WTC11 (cell line): ENCODE measurements around the gene POLK.

ENCODE experiments used
- CBFB ChIP-seq: sonication (generic); formaldehyde crosslinking; IDR thresholded peaks from 2 replicates; pipeline ENCODE4 v1.8.1; 2022; ENCODE audit warnings: mild to moderate bottlenecking, low read depth, missing genetic modification reagents
- CTCF ChIP-seq: fragments of 200-600 bp; IDR thresholded peaks from 2 replicates; pipeline ENCODE4 v1.8.0; 2022; ENCODE audit warnings: antibody characterized with exemption
- FOXP4 ChIP-seq: sonication (generic); formaldehyde crosslinking; IDR thresholded peaks from 2 replicates; pipeline ENCODE4 v1.8.0; 2022; ENCODE audit warnings: mild to moderate bottlenecking, missing genetic modification reagents
- MAX ChIP-seq: sonication (generic); formaldehyde crosslinking; IDR thresholded peaks from 2 replicates; pipeline ENCODE4 v1.8.0; 2022; ENCODE audit warnings: mild to moderate bottlenecking, missing genetic modification reagents
- NFYB ChIP-seq: sonication (generic); formaldehyde crosslinking; conservative IDR thresholded peaks from 2 replicates; pipeline ENCODE4 v1.8.0; 2022; ENCODE audit warnings: low read depth, missing genetic modification reagents
- NR2C2 ChIP-seq: sonication (generic); formaldehyde crosslinking; IDR thresholded peaks from 2 replicates; pipeline ENCODE4 v1.8.0; 2022; ENCODE audit warnings: mild to moderate bottlenecking, missing genetic modification reagents
- RELA ChIP-seq: sonication (generic); formaldehyde crosslinking; IDR thresholded peaks from 2 replicates; pipeline ENCODE4 v1.8.1; 2022; ENCODE audit warnings: missing genetic modification reagents, mild to moderate bottlenecking, borderline replicate concordance
- SP1 ChIP-seq: sonication (generic); formaldehyde crosslinking; conservative IDR thresholded peaks from 2 replicates; pipeline ENCODE4 v1.8.1; 2022; ENCODE audit warnings: missing genetic modification reagents
- STAT6 ChIP-seq: sonication (generic); formaldehyde crosslinking; conservative IDR thresholded peaks from 2 replicates; pipeline ENCODE4 v1.8.1; 2023; ENCODE audit warnings: mild to moderate bottlenecking, low read depth, missing genetic modification reagents, moderate library complexity
- USF1 ChIP-seq: sonication (generic); formaldehyde crosslinking; IDR thresholded peaks from 2 replicates; pipeline ENCODE4 v1.8.0; 2022; ENCODE audit warnings: mild to moderate bottlenecking, missing genetic modification reagents
- USF2 ChIP-seq: sonication (generic); formaldehyde crosslinking; IDR thresholded peaks from 2 replicates; pipeline ENCODE4 v1.8.1; 2023; ENCODE audit warnings: mild to moderate bottlenecking, missing genetic modification reagents, moderate library complexity
- ZSCAN18 ChIP-seq: fragments of 250-450 bp; sonication (Bioruptor Pico); IDR thresholded peaks from 2 replicates; pipeline ENCODE4 v2.1.2; 2022; ENCODE audit warnings: mild to moderate bottlenecking, moderate library complexity

GRCh38 chr5:75522025-75522424 is 10.3 kb downstream of the POLK start:
- TF ChIP-seq CBFB (CRISPR knock-in tag) (no peak), CTCF (no peak), FOXP4 (CRISPR knock-in tag) (no peak), RELA (CRISPR knock-in tag) (no peak), USF1 (CRISPR knock-in tag) (no peak), ZSCAN18 (CRISPR knock-in tag) (no peak), NFYB (no peak), MAX (CRISPR knock-in tag) (no peak), STAT6 (CRISPR knock-in tag) (no peak), NR2C2 (CRISPR knock-in tag) (no peak), SP1 (no peak), USF2 (CRISPR knock-in tag) (no peak)
